ENCODE results near the gene PPP2R5C.

Gene PPP2R5C

DNA sequence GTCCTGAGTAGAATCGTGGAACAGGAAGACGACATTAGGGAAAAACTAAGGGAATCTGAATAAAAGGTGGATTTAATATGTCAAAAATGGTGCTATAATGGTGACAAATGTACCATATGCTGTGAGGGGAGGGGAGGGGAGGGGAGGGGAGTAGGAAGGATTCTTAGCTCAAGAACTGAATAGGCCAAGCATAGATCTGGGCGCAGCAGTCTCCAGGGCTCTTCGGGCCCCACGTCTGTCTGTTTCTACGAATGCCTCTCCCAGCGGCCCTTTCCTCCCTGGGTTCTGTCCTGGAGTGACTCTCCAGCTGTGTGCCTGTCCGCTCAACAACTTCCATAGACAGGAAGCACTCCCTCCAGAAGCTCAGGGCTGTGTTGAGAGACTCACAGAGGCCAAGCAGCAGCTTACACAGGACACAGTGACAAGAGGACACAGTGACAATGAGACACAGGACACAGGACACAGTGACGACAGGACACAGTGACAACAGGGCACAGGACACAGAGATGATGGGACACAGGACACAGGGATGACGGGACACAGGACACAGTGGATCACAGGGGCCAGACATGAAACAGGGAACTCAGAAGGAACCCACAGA is 42.4 kb upstream of the PPP2R5C start:
- Histone ChIP-seq H3K79me2 (ENCODE audit: control insufficient read depth, low read length) (no peaks in the 10 kb centered on the region), H3F3A (ENCODE audit: control insufficient read depth, insufficient read depth) (peaks cover 3% of the 10 kb centered on the region), H3K9me3 (ENCODE audit: control insufficient read depth, insufficient read depth, low read length) (no peaks in the 10 kb centered on the region), H3K36me3 (ENCODE audit: control insufficient read depth, low read length) (no peaks in the 10 kb centered on the region), H3K9me2 (replicated peaks; ENCODE audit: control insufficient read depth, low read length) (no peaks in the 10 kb centered on the region), H4K20me1 (ENCODE audit: control insufficient read depth, insufficient read depth, low read depth, low read length) (no peaks in the 10 kb centered on the region), H3K4me1 (ENCODE audit: control insufficient read depth, low read length) (peaks cover 11% of the 10 kb centered on the region), H3K4me2 (ENCODE audit: low read length) (no peak overlapping the region), H3K27ac (ENCODE audit: low read depth, low read length) (no peak overlapping the region), H3K27me3 (ENCODE audit: control insufficient read depth, low read length) (no peaks in the 10 kb centered on the region), H3K4me3 (ENCODE audit: low read length) (no peak overlapping the region)
- TF ChIP-seq CTCF (IDR thresholded peaks at IDR 0.05; ENCODE audit: low read depth, low read length, poor library complexity, severe bottlenecking) (no peak), EZH2phosphoT487 (IDR thresholded peaks at IDR 0.05; ENCODE audit: borderline replicate concordance, low read length) (no peak)

- Histone ChIP-seq H3K27me3 (ENCODE audit: control insufficient read depth, low read length) (no peaks in the 10 kb centered on the region), H3K9me2 (replicated peaks; ENCODE audit: control insufficient read depth, low read length) (no peaks in the 10 kb centered on the region), H3K4me3 (ENCODE audit: low read length) (no peak overlapping the region), H3K27ac (ENCODE audit: low read depth, low read length) (no peak overlapping the region), H3K4me1 (ENCODE audit: control insufficient read depth, low read length) (peaks cover 11% of the 10 kb centered on the region), H3K9me3 (ENCODE audit: control insufficient read depth, insufficient read depth, low read length) (no peaks in the 10 kb centered on the region), H3F3A (ENCODE audit: control insufficient read depth, insufficient read depth) (peaks cover 9% of the 10 kb centered on the region), H3K36me3 (ENCODE audit: control insufficient read depth, low read length) (no peaks in the 10 kb centered on the region), H3K4me2 (ENCODE audit: low read length) (no peak overlapping the region), H3K79me2 (ENCODE audit: control insufficient read depth, low read length) (no peaks in the 10 kb centered on the region), H4K20me1 (ENCODE audit: control insufficient read depth, insufficient read depth, low read depth, low read length) (no peaks in the 10 kb centered on the region)
- TF ChIP-seq CTCF (IDR thresholded peaks at IDR 0.05; ENCODE audit: low read depth, low read length, poor library complexity, severe bottlenecking) (no peak), EZH2phosphoT487 (IDR thresholded peaks at IDR 0.05; ENCODE audit: borderline replicate concordance, low read length) (no peak)
These were observed 41.8 kb upstream of the PPP2R5C start for GRCh38 chr14:101719708-101720107.

DNA sequence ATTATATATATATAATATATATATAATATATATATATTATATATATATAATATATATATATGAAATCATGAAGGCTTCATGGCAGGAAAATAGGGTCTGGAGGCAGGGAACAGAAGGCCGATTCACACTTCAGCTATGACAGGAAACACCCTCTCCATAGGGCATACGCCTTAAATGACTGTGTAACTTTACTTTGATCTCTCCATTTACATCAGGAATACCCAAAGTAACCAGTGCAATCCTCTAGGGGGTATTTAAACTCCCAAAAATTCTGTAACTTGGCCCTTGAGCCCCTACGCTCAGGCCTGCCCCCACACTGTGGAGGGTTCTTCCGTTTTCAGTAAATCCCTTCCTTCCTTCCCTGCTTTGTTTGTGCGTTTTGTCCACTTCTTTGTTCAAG is 40.4 kb upstream of the PPP2R5C start:
- H3K9me2 ChIP-seq (replicated peaks; ENCODE audit: control insufficient read depth, low read length), result no peaks in the 10 kb centered on the region
- H3K4me3 ChIP-seq (ENCODE audit: low read length), result no peak overlapping the region
- H3K27me3 ChIP-seq (ENCODE audit: control insufficient read depth, low read length), result no peaks in the 10 kb centered on the region
- TF ChIP-seq CTCF (IDR thresholded peaks at IDR 0.05; ENCODE audit: low read depth, low read length, poor library complexity, severe bottlenecking), result no peak
- TF ChIP-seq EZH2phosphoT487 (IDR thresholded peaks at IDR 0.05; ENCODE audit: borderline replicate concordance, low read length), result no peak
- H3K79me2 ChIP-seq (ENCODE audit: control insufficient read depth, low read length), result no peaks in the 10 kb centered on the region
- H3F3A ChIP-seq (ENCODE audit: control insufficient read depth, insufficient read depth), result peaks cover 12% of the 10 kb centered on the region
- H3K4me2 ChIP-seq (ENCODE audit: low read length), result no peak overlapping the region
- no peaks in the 10 kb centered on the region for H3K9me3 ChIP-seq (ENCODE audit: control insufficient read depth, insufficient read depth, low read length)
- no peaks in the 10 kb centered on the region for H4K20me1 ChIP-seq (ENCODE audit: control insufficient read depth, insufficient read depth, low read depth, low read length)
- peaks cover 11% of the 10 kb centered on the region for H3K4me1 ChIP-seq (ENCODE audit: control insufficient read depth, low read length)
- no peaks in the 10 kb centered on the region for H3K36me3 ChIP-seq (ENCODE audit: control insufficient read depth, low read length)
- no peak overlapping the region for H3K27ac ChIP-seq (ENCODE audit: low read depth, low read length)

Data from DOHH2 (cell line).